Astrocyte (in vitro differentiated cells and primary cell): Measurements from ENCODE around the gene TBX4.

ENCODE experiments used
- CTCF ChIP-seq: IDR thresholded peaks from 2 replicates; pipeline ENCODE4 v1.5.1; 2011; ENCODE audit warnings: low read depth, mild to moderate bottlenecking, inconsistent platforms, low read length, moderate library complexity; ENCODE audit not compliant: insufficient read depth
- EZH2 ChIP-seq: IDR thresholded peaks from 2 replicates; pipeline ENCODE4 v1.6.1; 2012; ENCODE audit warnings: mild to moderate bottlenecking, low read length, inconsistent platforms; ENCODE audit not compliant: insufficient read depth

- no peak for TF ChIP-seq CTCF
- TF ChIP-seq EZH2: no peak
Observed at GRCh38 chr17:61456688-61457225, 4.5 kb downstream of the TBX4 start.
